ENCODE measurements around the gene LHX8.

The LHX8 gene

DNA sequence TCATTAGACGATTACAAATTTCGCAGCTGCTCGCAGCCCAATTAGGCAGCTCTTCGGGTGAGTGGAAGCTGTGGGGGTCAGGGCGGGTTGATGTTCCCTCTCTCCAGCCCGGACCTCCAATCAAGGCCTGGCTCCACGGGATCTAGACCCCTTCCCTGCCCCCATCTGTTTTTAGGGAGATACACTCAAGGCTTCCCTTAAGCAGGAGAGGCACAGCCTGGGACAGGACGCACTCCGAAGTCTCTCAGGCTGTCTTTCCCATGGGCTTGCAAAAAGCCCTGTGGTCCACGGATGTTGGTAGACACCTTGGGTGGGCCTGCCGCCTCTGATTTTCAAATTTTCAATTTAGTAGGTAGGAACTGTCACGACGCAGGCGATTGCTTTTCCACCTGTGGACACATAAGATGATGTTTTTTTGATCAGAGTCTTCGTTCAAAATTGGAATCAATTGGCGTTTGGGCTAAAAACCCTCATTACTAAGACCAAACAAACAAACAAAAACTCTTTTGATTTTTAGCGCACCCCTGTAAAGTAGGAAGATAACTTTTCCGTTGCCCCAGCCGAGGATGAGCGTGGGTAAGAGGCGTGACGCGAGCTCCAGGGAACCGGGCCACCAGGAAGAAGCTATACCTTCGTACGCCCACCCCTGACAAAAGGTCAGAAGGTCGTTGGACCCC is 2.5 kb upstream of the LHX8 start:
- Mint-ChIP-seq H3K4me3 (no peak overlapping the region), H3K27ac (no peak overlapping the region), H3K36me3 (ENCODE audit: low read depth) (no peaks in the 10 kb centered on the region), H3K9me3 (peaks cover 8% of the 10 kb centered on the region), H3K4me1 (peaks cover 51% of the 10 kb centered on the region), H3K27me3 (ENCODE audit: low read depth, poor library complexity) (peaks cover 100% of the 10 kb centered on the region)
- DNase-seq = no peak
- TF ChIP-seq, protein P1, sequence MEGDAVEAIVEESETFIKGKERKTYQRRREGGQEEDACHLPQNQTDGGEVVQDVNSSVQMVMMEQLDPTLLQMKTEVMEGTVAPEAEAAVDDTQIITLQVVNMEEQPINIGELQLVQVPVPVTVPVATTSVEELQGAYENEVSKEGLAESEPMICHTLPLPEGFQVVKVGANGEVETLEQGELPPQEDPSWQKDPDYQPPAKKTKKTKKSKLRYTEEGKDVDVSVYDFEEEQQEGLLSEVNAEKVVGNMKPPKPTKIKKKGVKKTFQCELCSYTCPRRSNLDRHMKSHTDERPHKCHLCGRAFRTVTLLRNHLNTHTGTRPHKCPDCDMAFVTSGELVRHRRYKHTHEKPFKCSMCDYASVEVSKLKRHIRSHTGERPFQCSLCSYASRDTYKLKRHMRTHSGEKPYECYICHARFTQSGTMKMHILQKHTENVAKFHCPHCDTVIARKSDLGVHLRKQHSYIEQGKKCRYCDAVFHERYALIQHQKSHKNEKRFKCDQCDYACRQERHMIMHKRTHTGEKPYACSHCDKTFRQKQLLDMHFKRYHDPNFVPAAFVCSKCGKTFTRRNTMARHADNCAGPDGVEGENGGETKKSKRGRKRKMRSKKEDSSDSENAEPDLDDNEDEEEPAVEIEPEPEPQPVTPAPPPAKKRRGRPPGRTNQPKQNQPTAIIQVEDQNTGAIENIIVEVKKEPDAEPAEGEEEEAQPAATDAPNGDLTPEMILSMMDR (IDR thresholded peaks at IDR 0.05) = no peak

DNA sequence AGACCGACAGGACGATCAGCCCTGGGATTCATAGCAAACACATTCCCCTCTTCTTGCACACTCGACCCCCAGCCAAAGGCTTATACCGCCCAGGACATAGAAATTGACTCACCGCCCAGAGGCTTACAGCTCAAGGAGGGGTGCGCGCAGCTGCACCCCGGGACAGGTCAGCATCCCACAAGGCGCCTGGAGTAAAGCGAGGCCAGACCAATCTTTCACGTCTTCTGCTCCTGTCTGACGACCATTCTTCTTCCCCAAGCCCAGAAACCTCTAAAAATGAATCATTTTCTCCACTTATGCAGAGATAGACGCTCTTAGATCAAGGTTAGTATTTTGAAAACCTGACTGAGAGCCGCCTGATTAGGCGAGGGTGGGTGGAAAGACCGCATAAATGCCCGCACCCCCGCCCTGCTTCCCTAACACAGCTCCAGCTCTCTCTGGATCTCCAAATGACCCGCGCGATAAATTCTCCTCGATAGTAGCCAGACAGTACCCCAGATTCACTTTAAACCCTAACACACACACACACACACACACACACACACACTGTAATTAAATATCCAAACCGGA is 1.9 kb upstream of the LHX8 start:
- Mint-ChIP-seq H3K4me3 (no peak overlapping the region), H3K9me3 (peaks cover 8% of the 10 kb centered on the region), H3K27ac (no peak overlapping the region), H3K36me3 (ENCODE audit: low read depth) (no peaks in the 10 kb centered on the region), H3K4me1 (peaks cover 51% of the 10 kb centered on the region), H3K27me3 (ENCODE audit: low read depth, poor library complexity) (peaks cover 100% of the 10 kb centered on the region)
- TF ChIP-seq, protein P1 (IDR thresholded peaks at IDR 0.05) = no peak
- DNase-seq = no peak

DNA sequence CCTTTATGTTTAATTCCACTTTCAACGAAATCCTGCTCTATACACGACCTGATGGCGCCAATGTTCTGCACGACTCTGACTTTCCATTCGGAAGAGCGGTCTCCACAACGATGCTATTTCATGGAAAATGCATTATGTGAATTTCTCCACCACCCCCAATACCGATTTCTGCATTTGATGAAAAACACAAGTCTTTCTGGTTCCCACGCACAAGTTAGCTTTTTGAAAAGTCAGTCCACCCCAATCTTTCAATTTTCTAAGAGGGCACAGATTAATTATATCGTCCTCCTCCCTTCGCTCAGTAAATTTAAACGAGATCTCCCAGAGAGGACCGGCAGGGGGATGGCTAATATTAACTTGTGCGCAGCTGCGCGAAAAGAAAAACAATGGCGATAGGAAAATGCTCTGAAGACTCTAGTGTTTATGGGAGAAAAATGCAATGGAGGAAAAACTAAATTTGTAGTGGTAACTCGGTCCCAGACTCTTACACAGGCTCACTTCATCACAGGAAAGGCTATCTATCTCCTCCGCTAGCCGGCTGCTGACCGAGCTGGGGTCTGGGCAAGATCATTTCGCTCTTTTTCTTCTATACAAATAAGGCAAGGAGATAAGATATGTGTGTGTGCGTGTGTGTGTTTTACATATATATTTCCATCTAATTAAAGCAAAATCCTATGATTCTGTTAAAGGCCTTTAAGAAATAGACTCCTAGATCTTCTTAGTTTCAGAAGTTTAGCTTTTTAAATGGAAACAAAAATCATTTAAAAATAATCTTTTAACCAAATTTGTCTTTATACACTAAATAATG is 1.2 kb upstream of the LHX8 start:
- no peaks in the 10 kb centered on the region for H3K36me3 Mint-ChIP-seq (ENCODE audit: low read depth)
- DNase-seq = no peak
- no peak overlapping the region for H3K4me3 Mint-ChIP-seq
- no peak overlapping the region for H3K27ac Mint-ChIP-seq
- TF ChIP-seq, protein P1 (IDR thresholded peaks at IDR 0.05) = no peak
- H3K4me1 Mint-ChIP-seq = peaks cover 51% of the 10 kb centered on the region
- H3K9me3 Mint-ChIP-seq = peaks cover 4% of the 10 kb centered on the region
- peaks cover 100% of the 10 kb centered on the region for H3K27me3 Mint-ChIP-seq (ENCODE audit: low read depth, poor library complexity)

DNA sequence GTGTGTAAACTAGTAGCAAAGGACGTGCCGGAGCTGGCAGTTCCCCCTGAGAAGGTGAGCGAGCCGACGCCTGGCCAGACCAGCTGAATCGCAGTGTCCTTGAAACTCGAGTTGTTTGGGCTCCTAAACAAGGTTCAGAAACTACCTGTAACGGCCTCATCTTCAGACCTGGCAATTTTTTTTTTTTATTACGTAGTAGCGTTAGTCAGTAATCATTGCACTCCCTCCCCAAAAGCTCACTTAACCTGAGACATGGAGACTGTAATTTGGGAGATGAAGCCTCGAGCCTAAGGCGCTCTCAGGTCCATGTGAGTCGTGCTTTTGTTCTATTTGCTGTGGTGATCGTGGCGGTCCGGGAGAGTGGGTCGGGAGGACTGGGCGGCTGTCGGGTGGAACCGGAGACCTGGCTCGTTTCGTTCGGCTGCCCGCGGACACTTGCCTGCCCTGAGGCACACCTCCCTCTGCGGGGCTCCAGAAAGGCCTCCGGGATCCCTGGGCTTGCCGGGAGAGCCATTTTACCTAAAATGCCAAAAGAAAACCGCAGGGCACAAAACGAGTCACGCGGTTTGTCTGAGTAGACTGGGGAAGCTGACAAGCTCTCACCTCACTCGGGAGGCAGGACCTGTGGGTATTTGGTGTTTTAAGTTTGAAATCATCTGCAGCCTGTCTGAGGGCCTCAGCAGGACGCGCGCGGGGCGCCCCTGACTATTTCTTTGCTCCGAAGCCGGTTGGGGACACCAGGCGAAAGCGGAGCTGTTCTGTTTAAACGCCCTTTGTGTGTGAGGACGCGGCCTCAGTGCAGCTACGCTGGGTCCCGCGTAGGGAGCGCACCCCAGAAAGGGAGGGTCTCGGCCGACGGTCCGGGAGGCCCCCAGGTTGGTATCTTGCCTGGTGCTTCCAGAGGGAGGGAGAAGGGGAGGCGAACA is 722 bp downstream of the LHX8 start:
- H3K27me3 Mint-ChIP-seq (ENCODE audit: low read depth, poor library complexity) = peaks cover 100% of the 10 kb centered on the region
- no peaks in the 10 kb centered on the region for H3K36me3 Mint-ChIP-seq (ENCODE audit: low read depth)
- peak overlapping the region; percentile 70 for H3K4me3 Mint-ChIP-seq
- peaks cover 51% of the 10 kb centered on the region for H3K4me1 Mint-ChIP-seq
- no peaks in the 10 kb centered on the region for H3K9me3 Mint-ChIP-seq
- TF ChIP-seq, protein P1 (IDR thresholded peaks at IDR 0.05) = no peak
- H3K27ac Mint-ChIP-seq = peak overlapping the region; percentile 61
- no peak for DNase-seq

DNA sequence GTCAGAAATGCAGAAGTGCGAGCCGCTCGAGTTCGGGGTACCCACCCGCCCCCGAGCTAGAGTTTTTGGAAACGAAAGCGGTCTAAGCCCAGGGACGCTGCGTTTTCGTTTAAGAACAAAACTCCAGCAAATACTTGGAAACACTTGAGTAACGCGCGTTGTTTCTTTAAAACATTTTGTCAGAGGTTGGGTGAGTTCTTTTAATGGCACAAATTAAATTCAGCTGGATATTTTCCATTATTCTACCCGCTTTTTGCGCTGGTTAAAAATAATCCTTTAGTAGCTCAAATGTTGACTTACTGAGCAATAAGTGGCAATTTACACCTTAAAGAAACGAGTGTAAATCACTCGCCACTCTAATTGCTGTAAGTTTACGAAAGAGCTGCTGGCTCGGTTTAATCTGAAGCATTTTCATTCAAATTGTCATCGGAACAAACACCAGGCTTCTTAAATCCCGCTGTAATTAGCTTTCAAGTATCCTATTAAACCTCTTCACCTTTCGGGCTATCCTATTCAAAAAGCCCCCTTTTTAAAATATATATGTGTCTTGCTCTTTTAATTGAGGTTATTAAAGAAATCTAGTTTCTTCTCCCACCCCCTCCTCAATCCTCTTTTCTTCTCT is 1.5 kb downstream of the LHX8 start:
- peak overlapping the region; percentile 71 for H3K4me3 Mint-ChIP-seq
- TF ChIP-seq, protein P1 (IDR thresholded peaks at IDR 0.05) = no peak
- H3K36me3 Mint-ChIP-seq (ENCODE audit: low read depth) = no peaks in the 10 kb centered on the region
- no peak overlapping the region for H3K27ac Mint-ChIP-seq
- no peak for DNase-seq
- H3K4me1 Mint-ChIP-seq = peaks cover 46% of the 10 kb centered on the region
- H3K9me3 Mint-ChIP-seq = no peaks in the 10 kb centered on the region
- H3K27me3 Mint-ChIP-seq (ENCODE audit: low read depth, poor library complexity) = peaks cover 100% of the 10 kb centered on the region
